OCI-LY3 (cell line): ENCODE measurements around the gene MOB4.

Source experiments
- H2AFZ ChIP-seq: fragments of 200-600, 300-600 bp; shearing (Covaris generic); 2 replicates; pipeline ENCODE4 v1.6.0; 2014; ENCODE audit warnings: antibody characterized with exemption, low read depth, low read length
- H3K27ac ChIP-seq: fragments of 200-600, 300-600 bp; sonication (generic); 2 replicates; pipeline ENCODE4 v1.5.1; 2014; ENCODE audit warnings: mild to moderate bottlenecking, low read length, moderate library complexity, mixed read lengths
- H3K27me3 ChIP-seq: fragments of 200-600, 300-600 bp; sonication (generic); 2 replicates; pipeline ENCODE4 v1.6.1; 2014; ENCODE audit warnings: low read depth, low read length, mixed read lengths
- H3K36me3 ChIP-seq: fragments of 200-600, 300-600 bp; sonication (generic); replicated peaks from 2 replicates; pipeline ENCODE3; 2014; ENCODE audit warnings: low read depth, low read length, mixed read lengths
- H3K4me1 ChIP-seq: fragments of 300-600, 200-600 bp; sonication (generic); 2 replicates; pipeline ENCODE4 v1.6.1; 2014; ENCODE audit warnings: low read length, mixed read lengths
- H3K4me2 ChIP-seq: fragments of 200-600, 300-600 bp; sonication (generic); 2 replicates; pipeline ENCODE4 v1.6.1; 2014; ENCODE audit warnings: low read length, mixed read lengths
- H3K4me3 ChIP-seq: fragments of 300-600, 200-600 bp; sonication (generic); 2 replicates; pipeline ENCODE4 v1.5.1; 2014; ENCODE audit warnings: antibody characterized with exemption, mild to moderate bottlenecking, low read length, moderate library complexity
- H3K79me2 ChIP-seq: fragments of 300-600, 200-600 bp; shearing (Covaris generic); 2 replicates; pipeline ENCODE4 v1.6.1; 2014; ENCODE audit warnings: mild to moderate bottlenecking, low read length, mixed read lengths
- H3K9ac ChIP-seq: fragments of 300-600, 200-600 bp; shearing (Covaris generic); 2 replicates; pipeline ENCODE4 v1.6.0; 2014; ENCODE audit warnings: mild to moderate bottlenecking, low read length, moderate library complexity
- H3K9me3 ChIP-seq: fragments of 200-600, 300-600 bp; shearing (Covaris generic); 2 replicates; pipeline ENCODE4 v1.6.1; 2014; ENCODE audit warnings: low read length, mixed read lengths; ENCODE audit not compliant: insufficient read depth
- H4K20me1 ChIP-seq: fragments of 200-600, 300-600 bp; sonication (generic); 2 replicates; pipeline ENCODE4 v1.6.1; 2016; ENCODE audit warnings: low read length, mixed read lengths; ENCODE audit not compliant: insufficient read depth
- CTCF ChIP-seq: fragments of 200-600, 300-600 bp; sonication (generic); IDR thresholded peaks from 2 replicates; pipeline ENCODE4 v1.5.1; 2014; ENCODE audit warnings: antibody characterized with exemption, low read length, low read depth
- EZH2phosphoT487 ChIP-seq: fragments of 200-600 bp; shearing (Covaris generic); IDR thresholded peaks from 2 replicates; pipeline ENCODE4 v1.6.1; 2018; ENCODE audit warnings: antibody characterized with exemption, mixed run types, low read depth

Gene MOB4

GRCh38 chr2:197571627-197572271 lies 55.9 kb downstream of the MOB4 start:
- Histone ChIP-seq H3K9ac (no peak overlapping the region), H3K79me2 (no peaks in the 10 kb centered on the region), H3K36me3 (peaks cover 12% of the 10 kb centered on the region), H4K20me1 (no peaks in the 10 kb centered on the region), H3K9me3 (no peaks in the 10 kb centered on the region), H3K4me2 (no peak overlapping the region), H2AFZ (no peak overlapping the region), H3K27me3 (no peaks in the 10 kb centered on the region), H3K27ac (no peak overlapping the region), H3K4me3 (no peak overlapping the region), H3K4me1 (no peaks in the 10 kb centered on the region)
- TF ChIP-seq CTCF = no peak
- no peak for TF ChIP-seq EZH2phosphoT487

GRCh38 chr2:197573608-197574007 lies 57.7 kb downstream of the MOB4 start:
- Histone ChIP-seq H4K20me1 (no peaks in the 10 kb centered on the region), H3K9ac (no peak overlapping the region), H3K27me3 (no peaks in the 10 kb centered on the region), H2AFZ (no peak overlapping the region), H3K79me2 (no peaks in the 10 kb centered on the region), H3K4me1 (peaks cover 5% of the 10 kb centered on the region; the same call in 1 of the 2 replicates), H3K27ac (no peak overlapping the region), H3K4me2 (no peak overlapping the region), H3K4me3 (no peak overlapping the region), H3K9me3 (no peaks in the 10 kb centered on the region), H3K36me3 (peaks cover 12% of the 10 kb centered on the region)
- TF ChIP-seq CTCF = no peak
- no peak for TF ChIP-seq EZH2phosphoT487

- Histone ChIP-seq H3K79me2 (no peaks in the 10 kb centered on the region), H3K9ac (no peak overlapping the region), H3K36me3 (peaks cover 12% of the 10 kb centered on the region), H4K20me1 (no peaks in the 10 kb centered on the region), H3K27me3 (no peaks in the 10 kb centered on the region), H3K4me1 (peaks cover 5% of the 10 kb centered on the region; the same call in 1 of the 2 replicates), H2AFZ (no peak overlapping the region), H3K4me3 (no peak overlapping the region), H3K9me3 (no peaks in the 10 kb centered on the region), H3K27ac (no peak overlapping the region), H3K4me2 (no peak overlapping the region)
- TF ChIP-seq EZH2phosphoT487 (no peak), CTCF (no peak)
Measured at GRCh38 chr2:197575987-197576386, 60.1 kb downstream of the MOB4 start.

GRCh38 chr2:197576631-197577030 lies 60.8 kb downstream of the MOB4 start:
- H4K20me1 ChIP-seq = no peaks in the 10 kb centered on the region
- no peak for TF ChIP-seq EZH2phosphoT487
- TF ChIP-seq CTCF = no peak
- peaks cover 5% of the 10 kb centered on the region; the same call in 1 of the 2 replicates for H3K4me1 ChIP-seq
- H3K9ac ChIP-seq = no peak overlapping the region
- no peak overlapping the region for H3K27ac ChIP-seq
- H3K9me3 ChIP-seq = no peaks in the 10 kb centered on the region
- H3K36me3 ChIP-seq = peaks cover 12% of the 10 kb centered on the region
- no peak overlapping the region for H2AFZ ChIP-seq
- H3K27me3 ChIP-seq = no peaks in the 10 kb centered on the region
- no peak overlapping the region for H3K4me3 ChIP-seq
- H3K4me2 ChIP-seq = no peak overlapping the region
- no peaks in the 10 kb centered on the region for H3K79me2 ChIP-seq
